Measurements from ENCODE around the gene ZPBP2. TPM values are rescaled to one million over a fixed set of nuclear protein-coding genes. Genes with fewer than 3 reads are reported as not detected.
A peak's percentile ranks its signal among the peaks of the same experiment; 100 is the strongest.

Gene ZPBP2
- total and polyA plus RNA-seq, 2 of the 13 experiments (the other 11 are each of a cell fraction or from before 2014, with no cell fraction given) = not detected

DNA sequence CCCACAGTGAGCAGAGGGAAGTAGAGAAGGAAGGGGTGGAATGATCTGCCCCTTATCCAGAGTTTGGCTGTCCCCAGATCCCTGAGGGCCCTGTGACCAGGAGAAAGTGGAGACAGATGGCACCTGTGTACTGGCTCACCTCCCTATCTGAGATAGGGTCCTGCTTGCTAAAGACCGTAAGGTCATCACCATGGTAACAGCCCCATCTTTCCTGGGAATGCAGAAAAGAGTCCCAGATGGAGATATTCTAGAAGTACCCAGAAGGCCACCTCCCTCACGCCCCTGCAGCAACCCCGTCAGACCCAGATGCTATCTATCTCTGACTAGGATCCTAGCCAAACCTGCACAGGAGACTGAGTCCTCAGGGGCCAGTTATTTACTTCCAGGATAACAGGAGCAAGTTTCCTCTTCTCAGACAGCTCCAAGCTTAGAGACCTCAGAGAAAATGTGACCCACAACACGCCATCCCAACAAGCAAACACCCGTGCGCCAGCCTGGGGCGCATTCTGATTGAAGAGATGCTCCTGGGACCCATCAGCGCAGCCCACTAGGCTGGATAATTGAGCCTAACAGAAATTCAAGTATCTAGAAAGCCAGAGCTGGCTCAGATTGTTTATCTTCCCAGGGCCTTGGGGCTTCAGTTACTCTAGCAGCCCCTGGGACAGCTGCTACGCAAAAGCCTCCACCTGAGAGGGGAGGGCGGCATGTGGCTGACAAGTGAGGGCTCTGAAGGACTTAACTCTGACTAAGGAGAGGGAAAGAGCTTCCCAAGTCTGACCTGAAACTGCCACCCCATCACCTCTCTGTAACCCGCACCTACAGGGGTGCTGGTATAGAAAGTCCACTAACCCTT, 57.5 kb downstream of the ZPBP2 start:
- POLR2A ChIA-PET = interaction anchor here (0.7 to 5.3 kb wide), 8 partner anchors 9 to 222 kb away, joined by 3 to 47 read pairs (median 14); partner anchors contain the start of gene PSMD3
- Histone ChIP-seq H4K20me1 (ENCODE audit: insufficient read depth, low read length) (peaks cover 8% of the 10 kb centered on the region; the same call in 1 of the 2 replicates), H3K4me1 (ENCODE audit: insufficient read depth, low read length) (peaks cover 83% of the 10 kb centered on the region), H3K27me3 (ENCODE audit: control insufficient read depth in 1 of 2, insufficient read depth in 2 of 2, low read length in 2 of 2) (no peaks in the 10 kb centered on the region; a peak in 1 of 5 replicates), H3K9ac (ENCODE audit: insufficient read depth, low read depth, low read length) (peak overlapping the region; percentile 90), H3K4me2 (ENCODE audit: low read depth, low read length) (peak overlapping the region; percentile 97), H3K4me3 (replicated peaks in 1 of 3; ENCODE audit: insufficient read depth in 1 of 3, low read depth in 2 of 3, low read length in 3 of 3) (peak overlapping the region; percentile 72 to 96 (median 90)), H3K27ac (ENCODE audit: extremely low read length, insufficient read depth, low read length) (peak overlapping the region; percentile 93), H3K36me3 (replicated peaks in 1 of 2; ENCODE audit: control insufficient read depth in 1 of 2, insufficient read depth in 2 of 2, low read length in 2 of 2) (peaks cover 23 to 26% of the 10 kb centered on the region in 2 experiments), H3K79me2 (ENCODE audit: insufficient read depth, low read length) (peaks cover 50% of the 10 kb centered on the region), H3K9me3 (ENCODE audit: low read length) (no peaks in the 10 kb centered on the region), H2AFZ (ENCODE audit: low read length) (no peak overlapping the region)
- in situ Hi-C loops (cut with HindIII; ENCODE audit: extremely low pct_ligation_motif_present, low pct_unique_long_range_greater_than_20kb) (no loop called here), intact Hi-C loops (cut with micrococcal nuclease; ENCODE audit: unreplicated experiment) (loop anchor here (2.0 to 10.0 kb wide), 2 partner anchors 55 to 179 kb away; partner anchors contain the start of genes NR1D1 and PSMD3)
- no peak for ATAC-seq
- 86% methylated on average over 11 of the region's 11 CpGs for WGBS (ENCODE audit: low lambda C conversion rate)
- FAIRE-seq = no peak
- DNase-seq (ENCODE audit: low spot score) = no peak
- CTCF ChIA-PET (ENCODE audit: low intra/inter-chr PET ratio, low total read pairs) = interaction anchor here (0.6 kb wide), 1 partner anchor 225 kb away, joined by 3 read pairs; no protein-coding TSS in a partner anchor
- no TSS peak for BruUV-seq (replicated peaks)
- TF ChIP-seq ZZZ3 (CRISPR knock-in tag; IDR thresholded peaks at IDR 0.05; ENCODE audit: borderline replicate concordance) = no peak
- TF ChIP-seq NFKB2 (CRISPR knock-in tag; IDR thresholded peaks at IDR 0.05; ENCODE audit: borderline replicate concordance) = 0 out of 2 replicates have a peak, but pooled peaks have one; percentile 33
- TF ChIP-seq ZNF17 (CRISPR knock-in tag; IDR thresholded peaks at IDR 0.05) = no peak
- no peak for TF ChIP-seq ZNF615 (CRISPR knock-in tag; IDR thresholded peaks at IDR 0.05; ENCODE audit: borderline replicate concordance)
- TF ChIP-seq SMARCE1 (IDR thresholded peaks at IDR 0.05; ENCODE audit: borderline replicate concordance) = no peak
- no peak for TF ChIP-seq JUND (CRISPR knock-in tag; IDR thresholded peaks at IDR 0.05)
- TF ChIP-seq, protein P1, sequence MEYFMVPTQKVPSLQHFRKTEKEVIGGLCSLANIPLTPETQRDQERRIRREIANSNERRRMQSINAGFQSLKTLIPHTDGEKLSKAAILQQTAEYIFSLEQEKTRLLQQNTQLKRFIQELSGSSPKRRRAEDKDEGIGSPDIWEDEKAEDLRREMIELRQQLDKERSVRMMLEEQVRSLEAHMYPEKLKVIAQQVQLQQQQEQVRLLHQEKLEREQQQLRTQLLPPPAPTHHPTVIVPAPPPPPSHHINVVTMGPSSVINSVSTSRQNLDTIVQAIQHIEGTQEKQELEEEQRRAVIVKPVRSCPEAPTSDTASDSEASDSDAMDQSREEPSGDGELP (IDR thresholded peaks at IDR 0.05; ENCODE audit: borderline replicate concordance, low read depth) = no peak
- TF ChIP-seq MEIS2 (CRISPR knock-in tag; IDR thresholded peaks at IDR 0.05) = peak; percentile 30; the same call in 1 of the 2 replicates
- TF ChIP-seq, protein P2, sequence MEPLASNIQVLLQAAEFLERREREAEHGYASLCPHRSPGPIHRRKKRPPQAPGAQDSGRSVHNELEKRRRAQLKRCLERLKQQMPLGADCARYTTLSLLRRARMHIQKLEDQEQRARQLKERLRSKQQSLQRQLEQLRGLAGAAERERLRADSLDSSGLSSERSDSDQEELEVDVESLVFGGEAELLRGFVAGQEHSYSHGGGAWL (CRISPR knock-in tag; IDR thresholded peaks at IDR 0.05) = no peak
- TF ChIP-seq, protein P3, sequence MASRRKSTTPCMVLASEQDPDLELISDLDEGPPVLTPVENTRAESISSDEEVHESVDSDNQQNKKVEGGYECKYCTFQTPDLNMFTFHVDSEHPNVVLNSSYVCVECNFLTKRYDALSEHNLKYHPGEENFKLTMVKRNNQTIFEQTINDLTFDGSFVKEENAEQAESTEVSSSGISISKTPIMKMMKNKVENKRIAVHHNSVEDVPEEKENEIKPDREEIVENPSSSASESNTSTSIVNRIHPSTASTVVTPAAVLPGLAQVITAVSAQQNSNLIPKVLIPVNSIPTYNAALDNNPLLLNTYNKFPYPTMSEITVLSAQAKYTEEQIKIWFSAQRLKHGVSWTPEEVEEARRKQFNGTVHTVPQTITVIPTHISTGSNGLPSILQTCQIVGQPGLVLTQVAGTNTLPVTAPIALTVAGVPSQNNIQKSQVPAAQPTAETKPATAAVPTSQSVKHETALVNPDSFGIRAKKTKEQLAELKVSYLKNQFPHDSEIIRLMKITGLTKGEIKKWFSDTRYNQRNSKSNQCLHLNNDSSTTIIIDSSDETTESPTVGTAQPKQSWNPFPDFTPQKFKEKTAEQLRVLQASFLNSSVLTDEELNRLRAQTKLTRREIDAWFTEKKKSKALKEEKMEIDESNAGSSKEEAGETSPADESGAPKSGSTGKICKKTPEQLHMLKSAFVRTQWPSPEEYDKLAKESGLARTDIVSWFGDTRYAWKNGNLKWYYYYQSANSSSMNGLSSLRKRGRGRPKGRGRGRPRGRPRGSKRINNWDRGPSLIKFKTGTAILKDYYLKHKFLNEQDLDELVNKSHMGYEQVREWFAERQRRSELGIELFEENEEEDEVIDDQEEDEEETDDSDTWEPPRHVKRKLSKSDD (CRISPR knock-in tag; IDR thresholded peaks at IDR 0.05; ENCODE audit: low read depth) = no peak
- TF ChIP-seq CBX5 (CRISPR knock-in tag; IDR thresholded peaks at IDR 0.05; ENCODE audit: borderline replicate concordance) = no peak
- TF ChIP-seq, protein P4, sequence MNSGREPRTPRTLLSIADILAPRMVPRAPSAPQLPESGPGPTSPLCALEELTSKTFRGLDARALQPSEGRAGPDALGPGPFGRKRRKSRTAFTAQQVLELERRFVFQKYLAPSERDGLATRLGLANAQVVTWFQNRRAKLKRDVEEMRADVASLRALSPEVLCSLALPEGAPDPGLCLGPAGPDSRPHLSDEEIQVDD (CRISPR knock-in tag; IDR thresholded peaks at IDR 0.05; ENCODE audit: borderline replicate concordance) = no peak
- TF ChIP-seq ZNF790 (CRISPR knock-in tag; IDR thresholded peaks at IDR 0.05; ENCODE audit: borderline replicate concordance) = no peak
- TF ChIP-seq ZBTB38 (CRISPR knock-in tag; IDR thresholded peaks at IDR 0.05) = peak; percentile 8; the same call in 1 of the 2 replicates
- no peak for TF ChIP-seq NFE2L2 (IDR thresholded peaks at IDR 0.05; ENCODE audit: low read length)
- TF ChIP-seq CCAR2 (optimal IDR thresholded peaks at IDR 0.05; ENCODE audit: low read depth, low read length) = no peak
- TF ChIP-seq ZNF205 (CRISPR knock-in tag; IDR thresholded peaks at IDR 0.05) = no peak
- TF ChIP-seq MXI1 (IDR thresholded peaks at IDR 0.05; ENCODE audit: borderline replicate concordance, low read depth, low read length) = 0 out of 3 replicates have a peak, but pooled peaks have one; percentile 10
- no peak for TF ChIP-seq HNRNPLL (IDR thresholded peaks at IDR 0.05; ENCODE audit: low read depth, low read length, poor library complexity, severe bottlenecking)
- no peak for TF ChIP-seq MLLT10 (CRISPR knock-in tag; IDR thresholded peaks at IDR 0.05)
